NB4 (cell line): ENCODE results near the gene ATG2B.

Source experiments
- CTCF ChIP-seq: IDR thresholded peaks from one replicate; pipeline ENCODE4 v1.5.1; 2012; ENCODE audit warnings: low read depth, low read length
- MYC ChIP-seq: IDR thresholded peaks from 2 replicates; pipeline ENCODE4 v1.6.1; 2011; ENCODE audit warnings: low read depth, low read length
- POLR2A ChIP-seq: IDR thresholded peaks from 2 replicates; pipeline ENCODE4 v1.6.1; 2011; ENCODE audit warnings: mild to moderate bottlenecking; ENCODE audit not compliant: insufficient read length; ENCODE audit errors: extremely low read depth
- TF ChIP-seq, protein P1 (sequence below): IDR thresholded peaks from 2 replicates; pipeline ENCODE4 v1.6.1; 2011; ENCODE audit warnings: low read depth, low read length

DNA sequence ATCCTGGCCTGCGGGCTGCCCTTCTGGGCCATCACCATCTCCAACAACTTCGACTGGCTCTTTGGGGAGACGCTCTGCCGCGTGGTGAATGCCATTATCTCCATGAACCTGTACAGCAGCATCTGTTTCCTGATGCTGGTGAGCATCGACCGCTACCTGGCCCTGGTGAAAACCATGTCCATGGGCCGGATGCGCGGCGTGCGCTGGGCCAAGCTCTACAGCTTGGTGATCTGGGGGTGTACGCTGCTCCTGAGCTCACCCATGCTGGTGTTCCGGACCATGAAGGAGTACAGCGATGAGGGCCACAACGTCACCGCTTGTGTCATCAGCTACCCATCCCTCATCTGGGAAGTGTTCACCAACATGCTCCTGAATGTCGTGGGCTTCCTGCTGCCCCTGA is 122.5 kb downstream of the ATG2B start:
- TF ChIP-seq CTCF, result no peak
- TF ChIP-seq POLR2A, result no peak
- TF ChIP-seq, protein P1, sequence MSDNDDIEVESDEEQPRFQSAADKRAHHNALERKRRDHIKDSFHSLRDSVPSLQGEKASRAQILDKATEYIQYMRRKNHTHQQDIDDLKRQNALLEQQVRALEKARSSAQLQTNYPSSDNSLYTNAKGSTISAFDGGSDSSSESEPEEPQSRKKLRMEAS, result no peak
- TF ChIP-seq MYC, result no peak
